ENCODE results near the gene TMEM35A.
"Not testable (repeated sequence)": the region's sequence is repeated elsewhere in the genome, so short reads cannot be mapped to it uniquely, and the experiment has no call there.

The TMEM35A gene, protein sequence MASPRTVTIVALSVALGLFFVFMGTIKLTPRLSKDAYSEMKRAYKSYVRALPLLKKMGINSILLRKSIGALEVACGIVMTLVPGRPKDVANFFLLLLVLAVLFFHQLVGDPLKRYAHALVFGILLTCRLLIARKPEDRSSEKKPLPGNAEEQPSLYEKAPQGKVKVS

DNA sequence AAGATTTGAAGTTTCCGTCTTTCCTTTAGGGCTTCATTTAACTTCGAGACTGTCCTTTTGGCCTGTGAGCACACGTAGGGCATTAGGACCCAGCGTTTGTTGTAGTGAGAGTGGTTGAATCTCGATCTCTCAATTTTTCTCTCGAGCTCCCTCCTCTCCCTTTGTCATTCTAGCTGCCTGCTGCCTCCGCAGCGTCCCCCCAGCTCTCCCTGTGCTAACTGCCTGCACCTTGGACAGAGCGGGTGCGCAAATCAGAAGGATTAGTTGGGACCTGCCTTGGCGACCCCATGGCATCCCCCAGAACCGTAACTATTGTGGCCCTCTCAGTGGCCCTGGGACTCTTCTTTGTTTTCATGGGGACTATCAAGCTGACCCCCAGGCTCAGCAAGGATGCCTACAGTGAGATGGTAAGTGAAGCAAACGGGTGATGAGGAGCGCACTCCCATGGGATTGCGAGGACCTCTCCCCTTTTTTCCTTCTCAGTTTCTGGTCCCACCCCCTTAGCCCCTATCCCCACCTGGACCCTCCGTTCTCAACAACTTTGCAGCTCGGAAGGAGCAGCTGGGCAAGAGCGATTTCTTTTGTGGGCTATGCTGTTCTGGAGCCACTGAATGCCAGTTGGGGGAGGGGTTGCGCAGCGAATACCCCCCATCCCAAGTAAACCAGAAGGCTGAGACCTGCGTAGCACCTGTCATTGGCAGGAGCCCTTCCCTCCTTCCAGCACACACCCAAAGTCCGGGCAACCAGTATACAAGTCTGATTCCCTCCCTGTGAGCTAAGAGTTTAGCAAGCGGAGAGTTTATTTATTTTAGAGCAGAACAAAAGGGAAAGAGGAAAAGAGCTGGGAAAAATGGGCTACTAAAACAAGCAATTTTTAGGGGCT, at the start of gene TMEM35A:
TSS of gene TMEM35A (plus strand) at position 164 of the 883 bp plus-strand sequence. CDS start at position 288, 124 bp downstream.
- no peak for DNase-seq

DNA sequence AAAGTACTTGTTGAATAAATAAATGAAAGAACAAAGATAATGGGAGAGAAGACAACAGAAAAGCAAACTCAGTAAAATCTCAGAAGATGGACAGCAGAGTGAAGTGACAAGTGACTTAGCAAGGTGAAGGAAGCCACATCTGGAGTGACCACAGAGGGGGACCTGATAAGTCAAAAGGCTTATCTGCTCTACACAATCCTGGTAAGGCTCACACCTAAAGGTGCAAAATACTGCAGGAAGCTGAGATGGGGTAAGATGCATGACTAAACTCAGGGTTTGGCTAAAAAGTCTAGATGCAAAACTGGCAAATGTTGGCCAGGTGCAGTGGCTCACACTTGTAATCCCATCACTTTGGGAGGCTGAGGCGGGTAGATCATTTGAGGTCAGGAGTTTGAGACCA, 49.0 kb upstream of the TMEM35A start:
- no peak for DNase-seq

DNA sequence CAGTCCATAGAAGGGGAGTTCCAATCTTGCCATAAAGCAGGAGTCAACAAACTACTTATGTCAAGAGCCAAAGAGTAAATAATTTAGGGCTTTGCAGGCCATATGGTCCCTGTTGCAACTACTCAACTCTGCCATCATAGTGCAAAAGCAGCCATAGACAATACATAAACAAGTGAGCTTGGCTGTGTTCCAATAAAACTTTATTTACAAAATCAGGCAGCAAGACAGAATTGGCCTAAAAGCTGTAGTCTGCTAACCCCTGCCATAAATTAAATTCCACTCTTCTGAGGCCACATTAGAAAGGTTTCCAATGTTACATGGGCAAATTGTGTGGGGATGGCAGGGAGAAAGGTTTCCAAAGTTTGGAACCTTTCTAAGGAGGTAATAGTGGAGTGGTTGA, 41.4 kb upstream of the TMEM35A start:
- no peak for DNase-seq

DNA sequence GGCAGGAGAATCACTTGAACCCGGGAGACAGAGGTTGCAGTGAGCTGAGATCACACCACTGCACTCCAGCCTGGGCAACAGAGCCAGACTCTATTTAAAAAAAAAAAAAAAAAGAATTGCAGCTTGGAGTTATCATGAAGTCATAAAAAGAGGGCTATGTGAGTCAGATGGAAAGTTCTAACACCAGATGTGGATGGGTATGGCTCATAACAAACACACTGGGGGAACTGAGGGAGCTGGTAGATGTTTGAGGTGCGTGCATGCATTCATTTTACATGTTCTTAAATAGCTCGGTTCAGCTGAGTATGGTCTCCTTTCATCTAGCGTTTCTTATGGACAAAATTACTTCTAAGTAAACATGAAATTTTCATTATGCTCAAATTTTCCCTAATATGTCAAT, 38.5 kb upstream of the TMEM35A start:
- DNase-seq, result no peak

DNA sequence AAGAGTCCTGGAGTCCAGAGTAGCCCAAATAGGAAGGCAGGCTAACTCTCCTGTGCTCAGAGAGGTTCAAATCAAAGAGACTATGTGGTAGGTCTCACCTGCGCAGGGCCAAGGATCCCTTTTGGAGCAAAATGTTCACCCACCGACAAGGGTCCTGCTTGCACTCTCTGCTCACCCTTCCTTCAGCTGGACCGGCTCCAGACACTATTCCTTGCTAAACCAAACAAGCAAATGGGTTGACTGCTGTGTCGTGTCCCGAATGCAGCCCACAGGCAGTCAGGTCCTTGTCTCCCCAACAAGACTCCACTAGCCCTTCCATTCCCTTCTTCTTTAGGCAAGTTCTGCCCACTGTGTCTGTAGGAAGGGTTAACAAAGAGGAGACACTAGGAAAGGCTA, 27.5 kb upstream of the TMEM35A start:
- no peak for DNase-seq

DNA sequence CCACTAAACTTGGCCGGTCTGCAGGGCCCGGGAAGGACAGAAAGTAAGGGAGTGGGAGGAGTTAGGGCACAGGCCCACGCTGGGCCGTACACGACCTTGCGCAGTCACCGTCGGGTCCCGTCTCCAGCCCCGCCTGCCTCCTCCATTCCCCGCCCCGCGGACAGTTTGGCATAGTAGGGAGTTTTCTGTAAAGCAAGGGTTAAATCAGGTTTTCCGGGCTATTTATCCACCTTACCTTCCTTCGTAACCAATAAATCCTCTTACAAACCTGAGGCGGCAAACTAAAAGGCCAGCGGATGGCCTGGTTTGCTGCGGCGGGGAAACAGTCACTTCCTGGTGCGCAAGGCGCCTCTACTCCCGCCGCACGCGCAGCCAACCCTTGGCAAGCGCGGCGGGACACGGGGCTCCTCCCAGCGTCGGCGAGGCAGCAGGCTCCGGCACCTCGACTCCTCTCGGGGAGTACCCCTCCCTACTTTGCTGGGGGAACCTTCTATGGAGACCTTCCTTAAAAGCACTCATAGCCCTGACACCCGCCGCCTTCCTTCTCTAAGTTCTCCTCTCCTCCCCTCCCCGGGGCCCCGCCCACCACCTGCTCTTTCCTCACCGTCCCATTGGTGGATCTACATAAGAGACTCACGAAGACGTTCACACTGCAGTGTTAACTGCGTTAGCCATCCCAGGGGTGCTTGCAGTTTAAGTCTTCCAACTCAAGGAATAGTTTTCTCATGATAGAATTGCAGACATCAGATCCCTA, 27.0 kb upstream of the TMEM35A start, which contains the start of gene TRMT2B:
TSS of gene TRMT2B (minus strand) at position 563 of the 754 bp plus-strand sequence. CDS start 9,822 bp downstream, outside the sequence.
- peak; percentile 9 for DNase-seq

DNA sequence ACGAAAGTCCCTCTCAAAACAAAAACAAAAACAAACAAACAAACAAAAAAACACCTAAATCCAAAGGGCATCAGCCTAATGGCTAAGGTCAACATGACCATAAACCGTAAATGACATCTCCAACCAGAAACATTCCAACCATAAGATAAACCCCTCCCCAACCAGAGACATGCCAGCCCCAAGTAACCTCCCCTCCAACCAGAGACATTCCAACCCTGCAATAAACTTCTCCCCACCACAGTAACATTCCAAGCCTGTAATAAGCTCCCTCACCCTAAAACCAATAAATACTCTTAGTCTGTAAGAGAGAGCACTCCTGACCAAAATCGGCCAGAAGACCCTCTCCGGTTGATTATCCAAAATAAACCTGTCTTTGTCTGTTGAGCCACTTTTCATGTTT, 22.1 kb upstream of the TMEM35A start:
- DNase-seq, result not testable (repeated sequence)

DNA sequence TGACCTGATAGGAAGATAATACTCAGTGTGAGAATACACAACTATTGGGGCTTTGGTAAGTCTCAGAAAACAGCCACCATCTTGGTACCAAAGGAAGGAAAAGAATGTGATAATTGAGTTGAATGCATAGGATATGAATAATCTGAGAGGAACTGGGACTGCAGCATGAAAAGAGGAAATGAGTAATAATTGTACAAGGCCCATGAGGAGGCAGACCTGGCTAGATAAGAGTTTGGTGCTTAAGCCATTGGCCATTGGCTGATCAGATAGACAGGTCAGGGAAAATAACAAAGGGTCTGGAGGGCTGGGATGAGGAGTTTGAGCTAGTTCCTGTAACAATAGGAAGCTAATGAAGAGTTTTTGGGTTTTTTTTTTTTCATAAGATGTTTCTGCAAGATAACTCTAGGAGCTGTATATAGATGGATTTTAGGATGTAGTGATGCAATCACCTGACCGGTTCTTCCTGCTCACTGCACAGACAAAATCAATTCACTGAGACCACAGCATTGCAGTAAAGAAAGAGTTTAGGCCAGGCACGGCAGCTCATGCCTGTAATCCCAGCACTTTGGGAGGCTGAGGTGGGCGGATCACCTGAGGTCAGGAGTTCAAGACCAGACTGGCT, 21.5 kb upstream of the TMEM35A start:
- DNase-seq, result no peak

DNA sequence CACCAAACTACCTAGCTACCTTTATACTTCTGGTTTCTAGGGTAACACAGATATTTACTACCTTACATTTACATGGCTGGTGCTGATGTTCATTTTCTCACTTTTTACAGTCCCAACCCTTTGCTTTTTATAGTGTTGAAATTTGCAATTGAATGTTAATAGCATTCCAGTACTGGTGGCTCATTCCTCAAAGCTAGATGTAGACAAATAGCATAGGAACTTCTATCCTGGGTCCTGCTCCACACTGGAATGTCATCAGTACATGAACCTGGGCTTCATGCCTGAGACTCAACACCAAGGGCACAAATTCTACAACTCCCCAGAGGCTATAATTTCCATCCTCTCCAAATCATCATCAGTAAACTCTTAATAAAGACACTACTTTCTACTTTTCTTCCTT, 16.5 kb upstream of the TMEM35A start:
- no peak for DNase-seq

DNA sequence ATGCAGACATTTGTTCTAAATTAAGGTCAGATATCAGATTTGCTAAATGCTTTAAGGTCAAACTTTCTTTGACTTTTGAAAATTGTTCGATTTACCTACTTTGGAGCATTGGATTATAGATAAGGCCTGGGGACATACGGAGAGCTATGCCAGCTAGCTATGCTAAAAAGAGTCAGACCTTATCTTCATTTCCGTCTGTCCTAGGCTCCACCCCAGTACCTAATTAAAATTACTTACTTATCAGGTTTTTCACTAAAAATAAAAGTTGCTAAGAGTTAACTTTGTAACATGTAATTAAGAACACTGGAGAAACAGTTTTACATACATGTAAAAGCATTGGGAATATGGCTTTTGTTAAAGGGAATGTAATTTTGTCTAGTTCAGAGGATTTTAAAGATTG, 7.1 kb upstream of the TMEM35A start:
- no peak for DNase-seq

DNA sequence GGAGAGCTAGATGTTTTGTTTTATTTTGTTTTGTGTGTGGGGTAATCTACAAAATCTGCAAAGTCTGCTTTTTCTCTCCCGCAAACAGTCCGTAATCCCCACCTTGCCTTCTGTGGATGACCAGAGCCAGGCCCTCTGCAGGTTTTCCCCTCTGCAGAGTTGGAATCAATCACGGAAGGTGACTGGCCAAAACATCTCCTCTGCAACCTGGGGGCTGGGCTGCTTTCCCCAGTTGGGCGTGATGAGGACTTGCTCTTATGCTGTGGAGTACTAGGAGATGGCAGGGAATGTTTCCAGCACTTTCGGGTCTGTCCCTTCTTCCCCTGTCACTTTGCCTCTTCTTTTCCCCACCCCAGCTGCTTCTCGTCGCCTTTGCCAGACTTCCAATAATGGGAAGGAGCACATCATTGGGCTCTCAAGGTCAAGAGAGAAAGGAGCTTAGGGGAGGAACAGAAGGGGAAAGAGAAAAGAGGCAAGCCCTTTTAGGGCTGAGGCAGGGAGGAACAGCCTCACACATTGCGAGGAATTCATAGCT, 1.1 kb downstream of the TMEM35A start:
- no peak for DNase-seq

DNA sequence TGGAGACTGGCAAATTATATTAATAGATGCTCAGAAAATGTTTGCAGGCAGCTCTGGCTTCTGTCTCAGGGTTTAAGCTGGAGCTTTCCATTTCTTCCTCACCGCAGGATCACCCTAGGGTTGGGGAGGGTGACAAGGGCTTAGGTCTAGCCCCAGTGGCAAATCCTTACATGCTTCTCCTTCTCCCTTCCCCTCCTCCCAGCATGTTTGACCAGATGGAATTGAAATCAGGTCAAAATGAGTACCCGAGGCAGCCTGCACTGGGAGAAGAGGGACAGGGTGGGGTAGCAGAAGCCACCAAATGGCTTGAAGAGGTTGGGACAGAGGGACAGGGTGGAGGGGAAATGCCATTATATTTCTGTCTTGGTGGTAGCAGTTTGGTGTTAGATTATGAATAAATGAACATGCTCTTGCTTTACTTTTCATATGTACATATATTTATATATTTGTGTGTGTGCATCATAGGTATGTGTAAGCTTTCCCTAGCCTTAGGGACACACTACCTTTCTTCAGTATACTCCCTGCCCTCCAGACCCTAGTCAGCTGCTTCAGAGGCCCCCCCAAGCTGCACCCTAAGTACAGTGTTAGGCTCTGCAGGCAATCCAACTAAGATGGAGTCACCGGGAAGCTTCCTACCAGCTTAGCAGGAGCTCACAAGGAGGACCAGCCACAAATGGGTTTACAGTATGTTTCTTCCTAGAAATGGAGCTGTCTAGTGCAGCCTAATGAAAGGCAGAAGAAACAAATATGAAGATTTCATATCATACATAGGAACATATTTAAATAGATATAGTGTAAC, 1.8 kb downstream of the TMEM35A start:
- no peak for DNase-seq

DNA sequence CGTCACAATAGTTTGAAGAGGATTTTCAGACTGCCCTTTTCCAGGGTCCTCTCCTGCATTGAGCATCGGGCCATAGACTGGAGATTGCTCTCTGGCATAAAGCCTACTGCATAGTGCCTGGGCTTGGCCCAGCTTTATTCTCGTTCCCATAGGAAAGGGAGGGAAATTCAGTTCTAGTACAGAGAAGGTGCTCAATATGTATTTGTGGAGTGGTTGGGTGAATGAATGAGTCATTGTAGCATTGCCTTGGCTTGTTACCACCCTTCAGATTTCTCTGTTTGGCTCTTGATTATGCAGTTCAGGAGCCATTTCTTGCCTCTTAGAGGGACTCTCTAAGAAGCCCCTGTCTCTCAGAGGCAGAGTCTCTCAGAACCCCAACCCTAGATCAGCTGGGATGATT, 2.6 kb downstream of the TMEM35A start:
- no peak for DNase-seq

DNA sequence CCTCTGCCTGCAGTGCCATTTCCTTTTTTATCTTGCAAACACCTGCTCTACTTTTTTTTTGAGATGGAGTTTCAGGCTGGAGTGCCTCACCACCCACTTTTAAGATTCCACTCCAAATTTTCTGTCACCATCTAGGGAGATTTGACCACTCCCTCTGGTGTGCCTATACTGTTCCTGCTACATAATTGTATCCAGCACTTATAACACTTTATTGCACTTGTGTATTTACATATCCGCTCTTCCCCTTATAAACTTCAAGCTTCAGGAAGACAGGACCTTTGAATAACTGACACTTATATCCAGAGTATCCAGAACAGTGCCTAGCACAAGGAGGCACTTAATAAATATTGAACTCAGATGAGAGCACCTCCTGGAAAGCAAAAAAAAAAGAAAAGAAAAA, 13.1 kb downstream of the TMEM35A start:
- DNase-seq, result no peak

DNA sequence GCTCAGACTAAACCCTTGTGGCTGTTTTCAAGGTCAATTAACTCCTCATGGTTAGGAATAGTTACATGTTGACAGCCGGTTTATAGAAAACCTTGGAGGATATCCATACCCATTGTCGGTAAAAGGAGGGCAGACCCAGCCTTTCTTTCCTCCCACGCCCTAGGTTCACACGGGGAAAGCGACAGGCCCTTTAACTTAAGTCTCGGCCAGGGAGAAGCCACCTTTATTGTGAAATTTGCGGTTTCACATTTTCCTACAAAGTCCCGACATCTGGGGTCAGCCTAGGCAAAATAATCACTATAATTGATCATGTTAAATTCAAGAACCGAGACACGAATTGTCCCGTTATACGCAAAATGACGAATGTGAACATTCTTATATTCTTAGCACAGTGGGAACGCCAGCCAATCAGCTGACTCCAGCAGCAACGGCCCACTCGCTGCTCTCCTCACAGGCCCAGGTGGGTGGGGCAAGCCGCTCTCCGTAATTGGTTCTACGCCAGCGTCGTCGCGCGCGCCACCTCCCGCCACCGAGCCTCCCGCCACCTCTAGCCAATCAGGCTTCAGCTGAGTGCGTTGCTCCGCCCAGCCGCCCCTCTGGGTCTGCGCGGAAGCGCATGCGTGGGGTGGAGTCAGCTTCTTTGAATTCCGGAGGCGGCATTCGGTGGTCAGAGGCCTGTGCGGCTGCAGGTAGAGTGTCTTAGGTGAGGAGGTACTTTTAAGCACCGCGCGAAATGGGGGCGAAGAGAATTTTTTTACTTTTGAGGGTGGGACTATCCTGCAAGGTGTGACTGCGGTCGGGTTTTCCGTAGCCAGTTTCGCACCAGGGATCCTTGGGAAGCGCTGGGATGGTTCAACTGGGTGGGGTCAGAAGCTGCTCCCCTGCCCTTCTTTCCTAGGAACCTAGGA, 19.1 kb downstream of the TMEM35A start, which contains the start of gene CENPI:
TSS of gene CENPI (plus strand) at position 659 of the 908 bp plus-strand sequence. CDS start 2,867 bp downstream, outside the sequence.
- peak; percentile 82 for DNase-seq

DNA sequence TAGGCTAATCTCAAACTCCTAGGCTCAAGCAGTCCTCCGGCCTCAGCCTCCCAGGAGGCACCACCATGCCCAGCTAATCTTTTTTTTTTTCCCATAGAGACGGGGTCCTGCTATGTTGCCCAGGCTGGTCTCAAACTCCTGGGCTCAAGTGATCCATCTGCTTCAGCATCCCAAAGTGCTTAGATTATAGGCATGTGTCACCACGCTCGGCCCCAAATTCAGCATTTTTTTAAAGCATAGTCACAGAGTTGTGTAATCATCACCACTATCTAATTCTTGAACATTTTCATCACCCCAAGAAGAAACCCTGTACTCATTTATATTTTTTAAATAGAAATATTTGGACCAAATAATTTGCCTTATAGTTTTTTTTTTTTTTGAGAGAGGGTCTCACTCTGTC, 29.6 kb downstream of the TMEM35A start:
- DNase-seq, result no peak

DNA sequence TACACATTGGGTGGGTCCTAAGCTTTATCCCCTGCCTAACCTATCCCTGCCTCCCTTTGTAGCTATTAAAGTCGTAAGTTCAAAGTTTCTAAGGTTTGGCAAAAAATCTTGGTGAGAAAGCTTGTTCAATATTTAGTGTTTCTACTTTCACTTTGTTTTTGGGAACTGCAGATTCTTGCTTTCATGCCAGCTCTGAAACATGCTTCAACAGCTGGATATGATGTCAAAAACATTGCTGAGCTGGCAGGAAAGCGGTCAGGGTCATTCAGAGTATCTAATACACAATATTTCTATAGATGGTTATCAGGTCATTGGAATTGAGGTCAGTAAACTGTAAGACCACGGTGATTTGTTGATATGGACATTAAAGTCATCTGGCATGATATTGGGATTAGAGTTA, 39.0 kb downstream of the TMEM35A start:
- no peak for DNase-seq

DNA sequence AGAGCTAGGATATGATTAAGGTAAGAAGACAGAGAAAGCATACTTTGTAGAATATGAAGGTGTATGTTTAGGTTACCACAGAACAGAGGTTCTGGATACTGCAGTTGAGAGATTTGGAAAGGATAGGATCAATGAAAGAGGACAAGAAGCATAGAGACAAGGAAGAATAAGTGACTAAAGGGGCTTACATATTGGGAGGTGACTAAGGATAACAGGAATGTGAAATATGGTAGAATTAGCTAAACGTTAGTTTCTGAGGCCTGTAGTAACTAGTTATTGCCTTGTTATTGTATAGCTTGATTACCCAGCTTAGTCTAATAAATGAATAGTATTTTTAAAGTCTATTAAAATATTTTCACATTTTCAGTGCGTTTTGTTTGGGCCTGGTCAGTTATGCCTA, 57.6 kb downstream of the TMEM35A start:
- no peak for DNase-seq

All from T1000 (cell line).